ENCODE data around the gene REN.

Gene REN

DNA sequence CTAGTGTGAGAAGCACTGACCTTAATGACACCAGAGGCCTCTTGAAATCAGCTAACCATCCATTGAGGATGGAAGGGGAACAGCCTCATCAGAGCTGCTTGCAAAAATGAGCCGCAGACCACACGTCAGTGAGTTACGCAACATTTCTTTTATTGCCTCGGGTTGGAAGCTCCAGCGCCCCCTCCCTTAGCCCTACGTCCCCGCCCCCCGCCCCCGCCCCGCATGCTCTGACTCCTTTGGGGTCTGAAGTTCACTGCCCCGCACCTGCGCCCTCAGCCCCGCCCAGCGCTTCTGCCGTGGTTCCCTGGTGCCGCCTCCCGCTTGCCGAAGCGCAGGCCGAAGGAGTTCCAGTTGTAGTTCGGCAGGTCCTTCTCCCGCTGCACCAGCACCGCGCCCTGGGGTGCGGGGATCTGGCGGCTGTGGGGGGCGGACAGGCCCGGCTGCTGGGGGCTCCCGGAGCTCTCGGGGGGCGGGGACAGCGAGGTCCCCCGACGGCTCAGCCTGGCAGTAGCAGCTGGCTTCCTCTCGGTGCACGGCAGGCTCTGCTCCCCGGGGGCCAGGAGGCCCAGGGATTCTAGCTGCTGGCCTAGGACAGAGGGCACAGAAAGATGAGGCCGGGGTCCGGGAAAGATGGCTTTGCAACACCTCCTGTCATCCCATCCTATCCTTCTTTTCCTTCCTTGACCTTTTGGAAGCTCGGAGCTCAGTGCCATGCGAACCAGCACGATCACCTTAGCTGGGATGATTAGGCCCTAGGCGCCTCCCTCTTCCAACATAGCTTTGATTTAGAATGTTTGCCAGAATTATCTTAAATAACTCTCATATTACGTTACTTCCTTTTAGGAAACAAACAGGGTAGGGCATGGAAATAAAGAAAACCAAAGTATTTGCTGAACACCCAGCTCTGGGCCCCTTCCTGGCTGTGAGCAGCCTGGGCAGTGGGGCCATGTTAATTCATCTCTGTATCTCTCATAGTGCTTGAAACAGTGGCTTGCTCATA lies 24.4 kb upstream of the REN start:
- peak; percentile 77 for DNase-seq (ENCODE audit: low read depth)

DNA sequence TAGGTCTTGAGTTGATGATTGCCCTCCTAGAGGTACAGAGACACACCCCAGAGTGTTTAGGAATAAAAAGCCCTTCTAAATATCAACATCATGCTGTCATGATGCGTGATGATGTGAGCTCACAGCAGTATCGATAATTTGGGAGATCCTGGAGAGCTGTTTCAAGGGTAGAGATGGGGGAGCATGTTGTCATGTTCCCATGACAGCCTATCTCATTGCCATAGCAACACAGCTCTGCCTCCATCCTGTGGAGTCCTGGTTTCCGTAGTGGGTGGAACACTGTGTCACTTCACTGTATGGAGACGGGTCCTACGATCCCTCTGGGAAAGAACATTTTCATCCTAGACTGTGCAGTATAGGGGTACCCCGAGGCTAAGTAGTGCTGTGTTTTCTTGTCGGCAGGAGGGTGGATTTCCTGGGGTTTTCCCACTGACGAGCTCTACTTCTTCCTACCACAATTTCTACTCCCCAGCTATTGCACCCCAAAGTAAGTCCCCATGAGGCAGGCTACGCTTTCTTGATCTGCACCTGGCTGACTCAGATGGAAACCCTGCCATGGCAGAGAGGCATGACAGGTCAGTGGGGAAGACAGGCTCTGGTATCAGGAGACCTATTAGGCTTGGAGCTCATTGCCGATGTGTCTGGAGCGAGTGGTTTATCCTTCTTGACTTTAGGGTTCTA lies 23.0 kb upstream of the REN start:
- no peak for DNase-seq (ENCODE audit: low read depth)

DNA sequence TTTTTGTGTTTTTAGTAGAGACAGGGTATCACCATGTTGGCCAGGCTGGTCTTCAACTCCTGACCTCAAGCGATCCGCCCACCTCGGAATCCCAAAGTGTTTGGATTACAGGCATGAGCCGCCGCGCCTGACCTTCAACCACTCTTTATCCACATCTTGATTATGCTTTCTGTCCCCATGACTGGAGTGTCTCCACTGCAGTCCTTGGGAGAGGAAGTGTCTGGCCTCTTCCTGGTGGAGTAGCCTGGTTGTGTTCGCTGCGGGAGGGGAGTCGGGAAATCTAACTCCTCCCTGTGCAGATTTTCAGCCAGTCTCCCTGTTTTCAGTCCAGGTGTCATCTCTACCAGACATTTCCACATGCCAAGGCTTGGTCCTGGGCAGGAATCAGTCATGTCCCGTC lies 20.5 kb upstream of the REN start:
- no peak for DNase-seq (ENCODE audit: low read depth)

DNA sequence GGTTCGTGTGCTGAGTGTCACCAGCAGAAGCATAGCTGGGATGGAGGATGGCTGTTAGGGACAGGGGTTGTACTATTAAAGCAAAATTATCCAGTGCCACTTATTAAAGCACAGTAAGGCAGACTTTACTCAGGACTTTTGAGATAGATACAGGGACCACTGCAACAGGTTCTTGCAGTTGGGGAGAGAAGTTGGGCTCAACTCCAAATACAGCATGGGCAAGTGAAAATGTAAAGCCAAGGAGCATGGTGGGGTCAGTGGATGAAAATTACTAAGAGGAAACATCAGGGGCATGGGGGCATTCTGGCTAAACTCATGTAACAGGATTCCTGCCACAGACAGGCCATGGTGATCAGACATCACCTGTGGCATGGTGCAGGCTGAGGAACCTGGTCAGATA lies 15.0 kb upstream of the REN start:
- DNase-seq (ENCODE audit: low read depth) = no peak

DNA sequence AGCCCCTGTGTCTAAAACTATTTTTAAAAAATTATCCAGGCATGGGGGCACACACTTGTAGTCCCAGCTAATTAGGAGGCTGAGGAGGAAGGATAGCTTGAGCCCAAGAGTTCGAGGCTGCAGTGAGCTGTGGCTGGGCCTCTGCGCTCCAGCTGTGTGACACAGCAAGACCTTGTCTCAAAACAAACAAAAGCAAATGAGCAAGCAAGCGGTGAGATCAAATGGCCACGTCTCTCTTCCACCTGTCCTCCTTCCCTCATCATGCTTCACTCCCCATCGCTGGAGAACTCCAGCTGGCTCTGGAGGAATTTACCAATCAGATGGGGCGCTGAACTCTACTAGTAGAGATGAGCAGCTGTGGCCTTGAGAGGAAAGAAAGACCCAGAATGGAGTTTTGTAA lies 14.0 kb upstream of the REN start:
- no peak for DNase-seq (ENCODE audit: low read depth)

DNA sequence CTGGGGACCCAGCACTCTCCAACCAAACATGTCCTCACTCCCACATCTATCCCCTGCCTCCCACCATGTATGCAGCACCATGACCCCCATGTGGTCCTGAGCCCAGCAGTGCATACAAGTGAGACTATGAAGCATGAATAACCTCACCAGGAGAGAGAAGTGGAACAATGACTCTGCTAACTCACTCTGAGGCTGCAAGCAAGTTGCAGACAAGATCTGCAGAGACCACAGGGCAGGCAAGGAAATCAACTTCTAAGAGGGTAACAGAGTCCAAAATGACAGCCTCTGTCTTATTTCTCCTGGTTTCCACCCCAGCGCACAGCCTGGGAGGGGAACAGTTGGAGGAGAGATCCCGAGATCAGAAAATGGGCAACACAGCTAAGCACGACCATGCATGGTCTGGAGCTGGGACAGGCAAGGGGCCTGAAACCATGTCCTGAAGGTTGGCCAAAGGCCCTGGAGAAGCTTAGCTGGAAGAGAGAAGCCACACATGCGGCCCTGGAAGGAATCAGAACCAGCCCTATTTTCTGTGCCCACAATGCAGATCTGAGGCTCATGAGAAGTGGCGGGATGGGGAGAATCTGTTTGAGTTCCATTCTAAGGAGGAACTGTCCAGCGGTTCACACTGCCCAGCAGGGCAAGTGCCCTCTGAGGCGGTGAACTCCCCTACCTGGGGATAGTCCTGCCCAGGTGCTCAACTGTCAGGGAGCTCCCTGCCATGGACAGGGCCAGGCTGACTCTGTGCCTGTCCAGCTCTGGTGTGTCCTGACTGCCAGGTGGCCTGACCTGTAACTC lies 12.5 kb upstream of the REN start:
- DNase-seq (ENCODE audit: low read depth) = no peak

DNA sequence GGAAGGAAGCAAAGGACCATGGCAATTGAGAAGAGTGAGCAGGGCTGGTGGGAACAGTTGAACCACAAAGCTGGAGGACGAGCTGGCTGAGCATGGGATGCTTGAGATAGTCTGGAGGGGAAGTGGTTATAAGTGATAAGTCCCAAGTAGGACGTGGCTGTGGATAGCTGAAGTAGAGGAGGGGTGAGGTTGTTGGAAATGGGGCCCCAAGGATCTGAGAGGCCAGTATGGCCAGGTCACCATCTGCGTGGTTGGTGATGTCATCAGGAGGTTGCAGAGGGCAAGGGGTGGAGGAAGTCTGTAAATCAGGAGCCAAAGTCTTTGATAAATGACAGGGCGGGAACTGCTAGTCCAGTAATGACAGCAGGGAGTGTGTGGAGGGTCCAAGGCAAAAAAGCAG lies 11.0 kb upstream of the REN start:
- no peak for DNase-seq (ENCODE audit: low read depth)

DNA sequence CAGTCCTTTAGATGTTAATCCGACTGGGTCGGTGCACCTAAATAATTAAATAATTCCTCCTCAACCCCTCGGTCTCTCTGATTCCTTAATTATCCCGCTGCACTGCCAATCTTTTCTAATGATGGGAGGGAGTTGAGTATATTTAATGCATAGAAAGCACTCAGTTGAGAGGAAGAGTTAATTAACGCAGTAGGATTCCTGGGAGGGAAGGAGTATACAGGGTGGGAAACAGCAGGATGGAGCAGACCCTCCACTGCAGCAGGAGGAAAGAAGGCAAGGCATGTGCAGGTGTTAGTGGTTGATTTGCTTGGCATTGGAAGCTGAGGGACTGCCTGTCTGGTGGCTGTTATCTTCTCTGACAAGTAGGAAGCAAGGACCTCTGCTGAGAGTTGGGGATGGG lies 9.9 kb upstream of the REN start:
- DNase-seq (ENCODE audit: low read depth) = no peak

DNA sequence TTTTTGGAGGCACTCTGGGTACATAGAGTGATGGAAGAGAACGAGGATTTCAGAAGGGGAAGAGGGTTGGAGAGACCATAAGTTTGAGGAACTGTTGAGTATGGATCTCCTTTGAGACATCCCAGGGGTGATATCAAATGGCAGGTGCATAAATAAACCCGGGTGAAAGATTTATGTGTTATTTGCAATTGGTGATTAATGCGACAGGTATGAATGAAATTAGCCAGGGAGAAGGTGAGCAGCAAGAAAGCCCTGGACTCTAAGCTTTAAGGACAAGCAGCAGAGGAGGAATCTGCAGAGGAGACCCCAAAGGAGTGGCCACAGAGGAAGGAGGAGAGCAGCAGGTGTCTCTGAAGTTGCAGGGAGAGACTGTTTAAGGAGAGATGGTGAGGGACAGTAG lies 8.8 kb upstream of the REN start:
- no peak for DNase-seq (ENCODE audit: low read depth)

DNA sequence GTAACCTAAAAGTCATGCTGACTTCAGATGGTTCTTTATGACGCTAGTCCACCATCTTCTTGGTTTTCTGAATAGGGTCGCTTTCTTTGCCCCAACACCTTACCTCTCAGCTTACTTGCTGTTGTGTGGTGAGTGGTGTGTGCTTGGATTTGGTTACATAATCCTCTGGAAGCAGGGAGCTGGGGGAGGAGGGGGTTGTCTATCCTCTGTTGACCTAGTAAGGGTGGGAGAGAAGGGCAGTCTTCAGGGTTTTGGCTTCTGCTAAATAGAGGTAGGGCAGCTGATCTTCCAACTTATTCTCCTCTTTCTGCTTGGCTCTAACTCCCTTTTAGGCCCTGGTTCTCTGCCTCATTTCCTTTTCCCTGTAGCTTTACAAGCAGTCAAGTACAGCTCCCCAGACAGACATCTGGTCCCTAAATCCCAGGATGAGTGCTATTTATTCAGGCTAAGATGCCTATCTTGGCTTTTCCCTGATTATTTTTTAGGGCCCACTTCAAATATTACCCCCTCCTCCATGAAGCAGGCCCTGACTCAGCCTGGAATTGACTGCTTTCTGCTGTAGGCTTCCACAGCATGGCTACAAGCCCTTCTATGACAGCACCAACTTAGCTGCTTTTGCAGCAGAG lies 6.4 kb upstream of the REN start:
- no peak for DNase-seq (ENCODE audit: low read depth)

DNA sequence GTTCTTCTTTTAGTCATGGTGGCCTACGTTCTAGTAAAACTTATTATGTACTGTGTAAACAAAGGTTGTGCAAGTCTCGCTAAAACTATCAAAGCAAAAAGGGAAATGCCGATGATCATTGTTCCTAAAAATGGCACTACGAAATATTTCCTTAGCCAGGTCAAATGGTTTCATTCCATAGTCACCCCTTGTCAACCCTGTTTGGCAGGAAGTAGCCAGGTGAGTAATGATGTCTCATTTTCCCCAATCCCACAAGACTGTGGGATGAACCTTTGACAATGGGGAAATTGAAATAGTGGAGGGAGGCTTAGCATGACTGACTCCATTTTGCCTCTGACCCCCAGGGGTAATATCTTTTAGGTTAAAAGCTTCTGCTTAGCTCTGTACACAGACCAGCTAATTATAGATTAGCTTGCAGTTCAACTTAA lies 5.6 kb upstream of the REN start:
- DNase-seq (ENCODE audit: low read depth) = peak; percentile 67

DNA sequence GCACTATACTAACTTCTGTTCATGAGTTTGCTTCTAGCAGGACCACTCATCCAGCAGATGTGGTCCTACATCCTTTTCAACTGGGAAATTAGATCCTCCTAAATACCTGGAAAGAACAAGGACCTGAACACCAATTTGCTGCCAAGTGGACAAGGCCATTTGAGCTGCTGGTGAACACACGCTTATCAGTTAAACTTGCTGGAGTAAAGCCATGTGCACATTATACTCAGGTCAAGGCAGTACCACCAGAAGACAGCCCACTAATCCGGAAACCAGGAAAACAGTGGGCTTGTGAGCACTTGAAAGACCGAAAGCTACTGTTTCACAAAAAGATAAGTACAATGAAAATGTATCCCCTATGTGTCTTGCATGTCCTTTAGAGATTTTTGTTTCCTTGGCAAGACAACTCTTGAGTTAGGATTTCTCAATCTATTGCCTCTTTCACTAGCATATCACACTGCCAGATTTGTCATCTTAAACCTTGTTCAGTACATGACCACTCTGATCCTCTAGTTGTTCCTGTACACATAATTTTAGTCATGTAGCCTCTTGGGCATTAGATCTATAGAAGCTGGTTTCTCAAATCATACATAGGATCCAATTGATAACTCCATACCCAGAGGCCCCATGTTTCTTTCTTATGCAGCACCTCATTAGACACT lies 4.5 kb upstream of the REN start:
- no peak for DNase-seq (ENCODE audit: low read depth)

DNA sequence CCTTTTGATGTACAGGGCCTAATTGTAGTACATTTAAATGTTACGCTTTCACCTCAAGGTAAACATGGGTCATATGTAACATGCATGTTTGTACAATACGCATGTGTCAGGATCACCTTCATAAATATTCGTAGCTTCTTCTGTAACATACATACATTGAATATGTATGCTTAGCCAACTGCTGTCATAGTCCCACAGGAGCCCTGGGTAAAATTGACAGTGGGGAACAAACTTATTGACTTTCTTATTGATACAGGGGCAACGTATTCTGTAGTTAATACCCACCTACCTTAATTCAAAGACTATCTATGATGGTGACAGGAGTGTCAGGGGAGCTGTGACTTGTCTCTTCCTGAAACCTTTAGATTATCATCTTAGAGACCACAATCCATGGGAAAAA lies 3.7 kb upstream of the REN start:
- DNase-seq (ENCODE audit: low read depth) = no peak

DNA sequence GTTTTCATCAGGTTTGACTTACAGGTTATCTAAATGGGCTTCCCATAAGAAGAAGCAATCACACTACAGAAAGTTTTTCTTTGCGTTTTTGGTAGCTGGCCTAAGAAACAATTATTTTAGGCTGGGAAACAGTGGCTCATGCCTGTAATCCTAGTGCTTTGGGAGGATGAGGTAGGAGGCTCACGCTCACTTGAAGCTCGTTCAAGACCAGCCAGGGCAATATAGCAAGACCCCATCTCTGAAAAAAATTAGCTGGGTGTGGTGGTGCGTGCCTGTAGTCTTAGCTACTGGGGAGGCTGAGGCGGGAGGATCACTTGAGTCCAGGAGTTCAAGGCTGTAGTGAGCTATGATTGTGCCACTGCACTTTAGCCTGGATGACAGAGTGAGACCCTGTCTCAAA lies 1.6 kb upstream of the REN start:
- DNase-seq (ENCODE audit: low read depth) = no peak

DNA sequence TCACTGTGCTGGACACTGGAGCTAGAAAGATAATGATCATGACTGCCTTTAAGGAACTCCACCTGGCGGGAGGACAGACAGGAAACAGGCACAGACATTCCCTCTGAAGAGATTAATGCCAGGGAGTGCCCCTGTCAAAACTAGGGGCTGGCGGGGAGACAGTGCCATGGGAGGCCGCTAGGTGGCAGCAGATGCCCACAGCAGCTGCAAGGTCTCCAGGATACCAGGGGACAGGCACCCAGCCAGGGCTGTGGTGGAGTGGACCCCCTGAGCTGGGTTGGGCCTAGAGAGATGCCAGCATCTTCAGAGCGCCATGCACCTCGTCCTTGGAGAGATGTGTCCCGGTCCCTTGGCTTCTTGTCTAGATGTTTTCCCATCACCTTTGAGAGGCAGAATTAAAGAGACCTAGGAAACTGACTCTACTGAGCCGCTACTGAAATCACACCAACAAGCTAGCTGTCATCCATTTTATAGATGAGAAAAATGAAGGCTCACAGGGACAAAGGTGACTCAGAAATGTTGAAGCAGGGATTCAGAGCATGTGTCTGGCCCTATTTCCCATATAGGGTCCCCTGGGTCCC lies 3.6 kb downstream of the REN start:
- peak; percentile 39 for DNase-seq (ENCODE audit: low read depth)

DNA sequence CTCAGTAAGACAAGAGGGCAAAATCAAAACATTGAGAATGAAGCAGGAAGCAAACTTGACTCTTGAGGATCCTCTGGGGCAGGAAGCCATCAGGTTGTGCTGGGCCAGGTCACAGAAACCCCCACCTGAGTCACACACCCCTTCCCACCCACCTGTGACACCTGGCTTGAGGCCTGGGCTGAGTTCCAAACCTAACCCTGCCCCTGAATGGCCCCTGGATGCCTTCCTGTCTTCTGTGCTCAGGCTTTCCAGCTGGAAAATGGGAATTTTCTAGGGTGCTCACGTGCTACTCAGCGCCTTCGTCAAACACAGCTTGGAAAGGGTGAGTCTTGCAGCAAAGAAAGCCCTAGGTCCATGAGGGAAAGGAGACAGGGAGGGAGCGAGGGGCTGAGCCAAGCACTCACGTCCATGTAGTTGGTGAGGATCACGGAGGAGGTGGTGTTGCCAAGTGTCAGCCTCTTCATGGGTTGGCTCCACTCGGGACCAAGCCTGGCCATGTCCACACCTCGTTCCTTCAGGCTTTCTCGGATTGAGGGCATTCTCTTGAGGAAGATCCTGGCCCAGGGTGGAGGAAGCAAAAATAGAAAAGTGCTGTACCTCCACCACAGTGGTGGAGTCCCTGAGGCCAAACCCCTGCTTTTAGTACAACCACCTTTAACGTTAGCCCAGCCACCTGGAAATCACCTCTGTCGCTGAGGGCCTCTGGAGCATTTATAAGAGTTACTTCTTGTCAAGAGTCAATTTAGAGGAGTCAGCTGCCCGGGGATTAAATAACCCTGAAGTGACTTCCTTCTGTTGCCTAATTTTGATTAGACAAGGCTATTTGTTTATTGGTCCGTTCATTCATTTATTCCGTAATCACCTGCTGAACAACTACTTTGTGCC lies 4.3 kb downstream of the REN start:
- DNase-seq (ENCODE audit: low read depth) = no peak

DNA sequence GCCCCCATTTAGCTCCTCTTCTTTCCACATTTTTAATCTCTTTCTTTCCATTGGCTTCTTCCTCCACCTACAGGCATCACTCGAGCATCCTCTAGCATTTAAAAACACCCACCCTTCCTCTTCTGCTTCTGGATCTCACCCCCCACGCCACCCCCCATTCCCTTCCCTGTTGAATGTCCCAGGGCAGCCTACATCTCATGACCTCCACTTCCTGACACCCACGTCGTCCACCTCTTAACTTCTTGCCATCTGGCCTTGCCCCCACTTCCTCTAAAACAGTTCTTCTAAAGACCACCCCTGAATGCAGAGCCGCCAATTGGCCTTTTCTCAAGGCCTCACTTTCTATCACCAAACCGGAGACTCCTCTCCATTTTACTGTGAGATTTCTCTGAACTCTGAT lies 8.2 kb downstream of the REN start:
- no peak for DNase-seq (ENCODE audit: low read depth)

DNA sequence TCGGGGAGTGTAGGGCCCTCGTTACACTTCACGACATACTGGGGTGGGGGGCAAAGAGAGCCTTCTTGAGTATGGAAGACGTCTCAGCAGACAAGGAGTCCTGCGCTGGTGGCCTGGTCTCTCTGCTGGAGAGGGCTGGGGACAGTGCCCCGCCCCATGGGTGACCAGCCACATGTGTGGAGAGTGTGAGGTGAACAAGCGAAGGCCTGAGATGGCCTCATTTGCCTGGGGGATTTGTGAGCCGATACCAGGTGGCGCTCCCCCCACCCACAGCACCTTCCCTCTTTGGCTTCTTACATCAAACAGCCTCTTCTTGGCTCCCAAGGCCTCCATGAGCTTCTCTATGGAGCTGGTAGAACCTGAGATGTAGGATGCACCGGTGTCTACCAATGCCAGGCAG lies 10.3 kb downstream of the REN start:
- DNase-seq (ENCODE audit: low read depth) = no peak

DNA sequence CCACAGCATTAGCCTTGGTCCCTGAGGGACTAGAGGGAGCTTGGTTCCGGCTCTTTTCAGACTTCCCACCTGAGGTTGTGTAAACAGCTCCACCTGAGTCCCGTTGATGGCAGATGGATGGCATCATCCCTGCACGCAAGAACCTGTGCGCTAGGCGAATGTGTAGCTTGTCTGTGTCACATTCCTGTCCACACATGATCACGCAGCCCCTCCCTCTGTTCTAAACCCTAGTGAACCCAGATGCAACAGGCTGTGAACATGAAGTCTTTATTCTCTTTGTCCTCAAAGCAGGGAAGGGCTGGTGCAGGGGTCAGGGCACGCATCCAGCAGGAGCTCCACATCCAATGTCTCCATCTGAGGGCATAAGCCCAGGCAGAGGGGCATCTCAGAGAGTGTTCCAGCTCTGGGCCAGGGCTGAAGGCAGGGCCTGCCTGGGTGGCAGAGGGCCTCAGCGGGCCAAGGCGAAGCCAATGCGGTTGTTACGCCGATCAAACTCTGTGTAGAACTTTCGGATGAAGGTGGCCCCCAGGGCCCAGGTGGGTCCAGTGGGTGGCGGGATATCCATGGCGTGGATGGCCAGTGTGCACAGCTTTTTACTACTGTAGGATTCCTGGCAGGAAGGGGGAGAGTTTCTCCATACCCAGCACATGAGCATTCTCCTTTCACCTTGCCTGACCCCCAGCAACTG lies 11.4 kb downstream of the REN start:
- DNase-seq (ENCODE audit: low read depth) = no peak

DNA sequence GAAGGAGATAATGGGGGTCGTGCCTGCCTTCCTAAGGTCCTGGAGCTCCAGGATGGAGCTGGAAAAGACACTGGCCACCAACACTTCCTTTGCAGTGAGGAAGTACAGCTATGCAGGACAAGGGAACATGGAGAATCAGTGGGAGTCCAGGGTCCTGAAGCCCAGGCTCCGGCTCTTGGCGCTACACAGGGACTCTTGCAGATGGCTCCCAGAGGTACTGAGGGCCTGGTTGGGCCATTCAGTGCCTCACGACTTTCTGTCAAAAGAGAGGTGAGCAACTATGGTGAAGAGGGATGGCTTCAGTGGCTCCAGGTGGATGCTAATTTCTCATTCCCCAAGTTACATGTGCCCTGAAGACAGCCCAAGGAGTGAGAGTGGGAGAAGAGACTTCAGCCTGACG lies 12.5 kb downstream of the REN start:
- DNase-seq (ENCODE audit: low read depth) = no peak
